Measurements from ENCODE around the gene CDH6.

Gene CDH6

DNA sequence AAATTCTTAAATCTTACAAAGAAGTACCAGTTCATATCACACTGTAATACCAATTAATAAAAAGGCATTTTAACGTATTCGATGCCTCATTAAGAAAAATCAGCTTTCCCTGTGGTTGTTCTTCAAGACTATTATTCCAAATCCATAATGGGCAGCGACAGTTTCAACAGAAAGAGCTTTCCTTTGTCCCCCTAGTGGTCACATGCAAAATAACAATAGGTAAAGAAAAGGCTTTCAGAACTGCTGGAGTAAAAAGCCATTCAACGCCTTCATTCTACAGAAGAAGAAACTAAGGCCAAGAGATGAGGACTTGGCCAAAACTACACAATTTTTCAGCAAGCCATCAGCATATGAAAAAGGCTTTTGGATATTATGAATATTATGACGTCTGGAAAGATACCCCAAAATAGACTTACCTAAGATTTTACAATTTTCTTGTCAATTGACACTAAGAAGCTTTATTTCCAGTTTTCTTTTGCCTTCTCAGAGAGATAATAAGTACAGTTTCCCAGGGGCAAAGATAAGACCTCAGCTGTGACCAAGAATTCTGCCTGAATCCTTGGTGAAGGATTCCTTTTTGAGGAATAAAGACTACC, 6.7 kb upstream of the CDH6 start:
- no peak for TF ChIP-seq POLR2A (IDR thresholded peaks at IDR 0.05; ENCODE audit: low read depth, low read length)
- FAIRE-seq: peak; percentile 82
- no peak for DNase-seq (ENCODE audit: insufficient read length, low spot score)

DNA sequence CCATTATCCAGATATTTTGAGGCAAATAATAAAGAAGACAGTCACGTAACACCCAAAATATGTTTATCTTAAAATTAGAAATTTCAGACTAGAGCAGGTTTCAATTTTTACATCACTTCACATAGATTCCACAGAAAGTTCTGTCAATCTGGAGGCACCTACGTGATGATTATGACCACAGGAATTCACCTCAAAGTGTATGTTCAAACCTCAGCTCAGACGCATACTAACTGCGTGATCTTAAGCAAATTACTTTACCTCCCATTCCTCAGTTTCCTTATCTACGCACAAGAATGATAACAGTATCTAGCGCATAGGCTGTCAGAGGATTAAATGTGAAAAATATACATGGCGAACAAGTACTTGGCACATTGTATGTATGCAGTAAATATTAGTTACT, 5.9 kb upstream of the CDH6 start:
- no peak for TF ChIP-seq POLR2A (IDR thresholded peaks at IDR 0.05; ENCODE audit: low read depth, low read length)
- DNase-seq (ENCODE audit: insufficient read length, low spot score): no peak
- FAIRE-seq: no peak

DNA sequence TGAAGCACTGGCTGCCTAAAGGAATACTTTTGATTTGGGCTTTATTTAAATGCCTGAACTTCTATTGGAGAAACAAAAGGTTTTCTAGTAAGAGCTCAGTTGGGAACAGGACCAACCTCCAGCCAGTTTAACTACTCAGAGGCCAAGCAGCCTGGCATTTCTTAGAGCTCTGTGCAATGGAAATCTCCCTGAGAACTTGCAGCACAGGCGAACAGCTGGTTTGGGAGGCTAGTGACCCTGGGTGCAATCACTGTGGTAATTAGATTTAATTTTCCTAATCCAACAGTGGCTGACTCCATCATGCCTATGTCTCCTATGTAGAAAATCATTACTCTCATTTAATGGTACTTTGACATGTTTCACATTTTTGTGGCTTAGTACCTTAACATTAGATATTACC, 1.0 kb upstream of the CDH6 start:
- TF ChIP-seq POLR2A (IDR thresholded peaks at IDR 0.05; ENCODE audit: low read depth, low read length): no peak
- FAIRE-seq (no peak), DNase-seq (ENCODE audit: insufficient read length, low spot score) (no peak)

DNA sequence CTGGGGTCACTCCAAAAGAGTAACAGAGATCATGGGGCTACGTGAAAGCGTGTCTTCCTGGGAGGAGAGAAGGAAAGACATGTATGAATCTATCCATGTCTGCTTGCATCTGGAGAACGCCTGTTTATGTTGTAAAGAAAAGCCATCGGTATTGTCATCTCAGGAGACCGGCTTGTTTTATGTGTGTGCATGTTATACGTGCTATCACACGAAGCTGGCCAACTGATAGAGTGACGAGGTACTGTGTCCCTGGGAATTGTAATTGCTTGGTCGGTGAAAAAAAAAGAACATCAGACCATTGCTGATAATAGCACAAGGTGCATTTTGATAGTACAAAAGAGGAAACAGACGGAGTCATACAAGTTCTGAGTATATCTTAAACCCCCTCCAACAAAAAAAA, 370 bp upstream of the CDH6 start:
- no peak for TF ChIP-seq POLR2A (IDR thresholded peaks at IDR 0.05; ENCODE audit: low read depth, low read length)
- FAIRE-seq: no peak

DNA sequence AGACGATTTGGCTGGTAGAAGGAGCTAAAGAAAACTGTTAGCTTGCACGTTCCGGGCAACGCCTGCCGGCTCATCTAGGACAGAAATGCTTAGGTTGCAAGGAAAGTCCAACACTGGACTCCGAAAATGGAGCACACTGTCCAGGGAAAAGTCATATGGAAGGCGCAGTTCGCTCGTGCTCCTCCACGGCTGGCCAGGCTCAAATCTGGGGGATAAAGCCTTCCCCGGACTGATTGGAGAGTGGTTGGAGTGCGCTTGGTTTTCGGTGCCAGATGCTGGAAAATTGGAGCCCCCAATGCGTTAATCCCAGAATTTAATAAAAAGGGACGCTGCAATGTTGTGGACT, 955 bp downstream of the CDH6 start:
- DNase-seq (ENCODE audit: insufficient read length, low spot score): no peak
- no peak for TF ChIP-seq POLR2A (IDR thresholded peaks at IDR 0.05; ENCODE audit: low read depth, low read length)
- no peak for FAIRE-seq

More for the DNA sequence above, 370 bp upstream of the CDH6 start:
- no peak for DNase-seq (ENCODE audit: insufficient read length, low spot score)

DNA sequence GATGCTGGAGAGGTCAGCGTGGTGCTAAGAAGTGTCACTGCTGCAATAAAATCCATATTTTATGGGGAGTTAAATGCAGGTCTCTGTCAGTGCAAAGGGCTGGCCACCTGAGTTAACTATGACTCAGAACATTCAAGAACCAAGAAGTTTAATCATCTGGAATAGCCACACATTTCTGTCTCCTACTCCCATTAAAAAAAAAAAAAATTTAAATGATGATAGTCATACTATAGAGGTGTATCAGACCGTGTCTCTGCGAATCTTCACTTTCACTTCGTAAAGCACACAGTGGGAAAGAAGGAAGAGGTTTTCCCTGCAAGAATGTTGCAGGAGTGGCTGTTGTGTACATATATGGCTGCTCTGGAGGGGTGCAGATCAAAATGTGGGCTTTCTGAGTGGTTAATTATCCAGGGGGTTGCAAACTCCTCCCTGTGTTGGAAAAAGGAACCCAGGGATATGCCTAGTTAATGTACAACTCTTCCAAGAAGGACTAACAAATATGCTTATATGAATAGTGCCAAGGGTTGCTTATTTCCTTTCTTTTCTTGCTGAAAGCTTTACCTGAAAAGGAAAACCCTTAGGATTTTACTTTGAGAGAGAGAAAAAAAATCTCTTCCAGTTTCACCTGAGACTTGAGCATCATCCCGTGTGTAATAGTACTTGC, 1.5 kb downstream of the CDH6 start:
- TF ChIP-seq POLR2A (IDR thresholded peaks at IDR 0.05; ENCODE audit: low read depth, low read length): no peak
- DNase-seq (ENCODE audit: insufficient read length, low spot score): no peak
- no peak for FAIRE-seq

DNA sequence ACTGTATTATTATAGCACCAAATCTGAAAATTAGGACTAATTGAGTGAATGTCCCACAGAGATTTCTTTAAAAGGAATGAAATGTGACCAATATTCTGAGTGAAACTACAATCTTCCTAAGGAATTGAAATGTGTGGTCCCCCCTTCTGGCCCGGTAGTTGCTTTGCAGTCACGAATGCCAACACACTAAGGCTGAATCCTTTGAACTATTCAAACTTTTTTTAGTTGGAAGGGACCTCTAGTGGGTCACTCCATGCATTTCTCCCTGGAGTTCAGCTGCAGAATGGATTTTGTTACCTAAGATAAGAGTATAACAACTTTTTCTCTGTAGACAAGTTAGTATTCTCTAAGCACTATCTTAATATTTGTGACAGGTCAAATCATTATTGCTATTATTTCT, 2.8 kb downstream of the CDH6 start:
- no peak for DNase-seq (ENCODE audit: insufficient read length, low spot score)
- TF ChIP-seq POLR2A (IDR thresholded peaks at IDR 0.05; ENCODE audit: low read depth, low read length): no peak
- no peak for FAIRE-seq

DNA sequence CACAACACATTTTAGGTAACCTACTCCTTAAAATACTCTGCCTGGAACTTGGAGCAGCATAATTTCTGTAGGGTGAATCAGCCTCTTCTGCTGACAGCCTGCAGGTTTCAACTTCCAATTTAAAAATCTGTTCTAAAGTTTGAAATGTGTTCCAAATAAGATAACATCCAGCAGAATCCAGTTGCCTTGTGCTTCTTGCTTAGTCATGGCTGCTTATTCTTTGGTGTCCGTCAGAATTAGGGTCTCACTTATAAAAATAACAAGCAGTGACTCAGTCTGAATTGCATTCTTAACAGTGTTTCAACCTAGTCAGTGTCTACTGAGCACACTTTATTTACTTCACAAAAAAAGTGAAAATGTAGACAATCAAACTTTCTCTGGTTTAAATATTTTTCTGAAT, 3.7 kb downstream of the CDH6 start:
- DNase-seq (ENCODE audit: insufficient read length, low spot score) (no peak), FAIRE-seq (no peak)
- no peak for TF ChIP-seq POLR2A (IDR thresholded peaks at IDR 0.05; ENCODE audit: low read depth, low read length)

DNA sequence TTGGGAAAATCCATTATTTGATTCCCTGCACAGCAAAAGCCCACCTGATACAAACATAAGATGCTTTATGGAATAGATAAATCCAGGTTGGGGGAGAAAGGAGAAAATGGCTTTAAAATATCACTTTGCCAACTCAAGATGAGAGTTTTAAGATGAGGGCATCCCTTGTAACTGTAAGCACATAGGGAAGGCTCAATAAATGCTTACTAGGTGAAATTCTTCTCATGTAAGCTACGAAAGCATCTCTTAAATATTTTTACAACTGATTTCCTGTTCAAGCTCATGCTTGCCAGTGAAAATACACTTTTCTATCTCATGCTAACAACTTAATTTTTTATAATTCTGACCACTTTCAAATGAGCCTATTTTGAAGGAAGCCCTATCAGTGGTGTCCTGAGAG, 11.5 kb downstream of the CDH6 start:
- no peak for FAIRE-seq

DNA sequence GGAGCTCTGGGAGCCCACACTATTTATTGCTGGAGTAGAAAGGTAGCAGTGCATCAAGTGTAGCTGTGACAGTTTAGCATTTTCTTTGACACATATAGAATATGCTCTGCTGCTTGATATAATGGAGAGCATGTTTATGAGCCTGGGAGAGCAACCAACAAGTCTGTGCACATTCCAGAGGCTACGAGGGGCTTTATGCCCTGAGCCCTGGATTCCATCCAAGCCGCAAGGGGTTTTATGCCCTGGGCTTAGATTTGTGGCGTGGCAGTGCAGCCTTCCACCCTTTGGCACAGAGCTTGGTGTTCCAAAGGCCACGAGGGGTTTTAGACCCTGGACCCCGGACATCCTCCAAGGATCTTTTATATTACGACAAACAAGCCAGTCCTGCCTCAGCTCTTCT, 14.6 kb downstream of the CDH6 start:
- no peak for DNase-seq (ENCODE audit: insufficient read length, low spot score)
- no peak for FAIRE-seq
- TF ChIP-seq POLR2A (IDR thresholded peaks at IDR 0.05; ENCODE audit: low read depth, low read length): no peak

More for the DNA sequence above, 11.5 kb downstream of the CDH6 start:
- DNase-seq (ENCODE audit: insufficient read length, low spot score): no peak
- no peak for TF ChIP-seq POLR2A (IDR thresholded peaks at IDR 0.05; ENCODE audit: low read depth, low read length)

DNA sequence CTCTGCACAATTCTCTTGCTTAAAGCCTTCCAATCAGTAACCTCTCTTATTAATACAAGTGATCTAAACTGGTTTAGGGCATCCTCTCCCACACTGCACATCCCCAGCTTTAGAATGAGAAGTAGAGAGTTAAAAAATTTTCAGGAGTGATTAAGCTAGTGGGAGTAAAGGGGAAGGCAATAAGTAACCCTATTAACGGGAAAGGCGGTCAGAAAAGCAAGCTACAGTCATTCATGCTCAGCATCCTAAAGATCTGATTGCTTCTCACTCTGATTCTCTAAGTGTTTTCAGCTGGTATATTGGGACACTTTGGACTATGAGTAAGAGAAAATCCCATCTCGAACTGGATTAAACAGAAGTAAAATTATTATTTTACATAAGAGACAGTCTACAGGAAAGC, 15.8 kb downstream of the CDH6 start:
- FAIRE-seq (no peak), DNase-seq (ENCODE audit: insufficient read length, low spot score) (no peak)
- TF ChIP-seq POLR2A (IDR thresholded peaks at IDR 0.05; ENCODE audit: low read depth, low read length): no peak

DNA sequence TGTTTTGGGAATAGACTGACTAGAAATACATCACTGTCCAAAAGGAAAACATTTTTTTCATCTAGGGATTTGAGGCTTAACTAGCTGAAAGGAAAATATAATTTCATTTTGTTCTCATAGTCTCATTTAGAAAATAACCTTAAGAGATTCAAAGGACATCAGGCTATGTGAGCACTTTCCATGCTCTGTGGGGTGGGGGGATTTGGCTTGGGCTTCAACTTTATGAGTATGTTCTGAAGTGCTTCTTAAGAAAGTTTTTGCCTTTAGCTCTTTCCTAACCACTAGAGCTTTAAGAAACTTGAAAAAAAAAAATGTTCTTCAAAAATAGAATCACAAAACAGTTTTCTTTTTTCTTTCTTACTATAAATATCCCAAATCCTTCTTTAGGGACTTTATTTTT, 17.6 kb downstream of the CDH6 start:
- TF ChIP-seq POLR2A (IDR thresholded peaks at IDR 0.05; ENCODE audit: low read depth, low read length): no peak
- DNase-seq (ENCODE audit: insufficient read length, low spot score): no peak
- no peak for FAIRE-seq

DNA sequence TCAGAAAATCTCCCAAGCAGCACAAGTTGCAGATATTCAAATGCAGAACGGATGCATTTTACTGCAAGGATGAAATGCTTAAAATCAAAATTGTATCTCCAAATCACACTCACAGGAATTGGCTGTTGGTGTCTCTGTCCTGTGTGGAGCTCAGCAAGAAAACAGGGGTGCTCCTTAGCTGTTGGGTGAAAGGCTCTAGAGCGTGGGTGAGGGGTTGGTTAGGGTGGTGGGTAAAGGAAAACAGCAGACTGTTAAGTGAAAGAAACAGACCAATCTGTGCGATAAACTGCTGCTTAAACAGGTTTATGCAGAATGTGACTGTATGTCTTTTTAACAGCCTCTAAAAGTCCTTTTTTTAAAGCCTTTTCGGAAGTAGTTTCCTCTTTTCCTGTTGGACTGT, 19.8 kb downstream of the CDH6 start:
- no peak for TF ChIP-seq POLR2A (IDR thresholded peaks at IDR 0.05; ENCODE audit: low read depth, low read length)
- DNase-seq (ENCODE audit: insufficient read length, low spot score): no peak
- no peak for FAIRE-seq

DNA sequence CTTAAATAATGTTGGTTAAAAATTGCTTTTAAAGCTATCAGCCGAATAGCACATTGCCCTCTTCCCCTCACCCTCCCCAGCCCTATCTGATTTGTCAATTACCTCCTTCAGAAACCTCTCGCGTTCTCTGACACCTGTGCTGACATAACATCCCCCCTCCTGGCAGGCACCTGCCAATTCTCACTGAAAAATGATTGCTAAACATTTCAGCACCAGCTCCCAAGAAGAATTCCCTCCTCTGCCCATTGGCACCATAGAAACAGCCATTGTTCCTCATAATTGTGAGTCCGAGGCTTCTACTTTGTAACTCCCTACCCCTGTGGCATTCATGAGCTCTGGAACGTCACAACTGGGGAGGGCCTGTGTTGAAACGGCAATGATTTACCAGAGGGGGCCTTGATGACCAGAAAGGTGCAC, 20.2 kb downstream of the CDH6 start:
- no peak for DNase-seq (ENCODE audit: insufficient read length, low spot score)
- no peak for TF ChIP-seq POLR2A (IDR thresholded peaks at IDR 0.05; ENCODE audit: low read depth, low read length)
- no peak for FAIRE-seq

DNA sequence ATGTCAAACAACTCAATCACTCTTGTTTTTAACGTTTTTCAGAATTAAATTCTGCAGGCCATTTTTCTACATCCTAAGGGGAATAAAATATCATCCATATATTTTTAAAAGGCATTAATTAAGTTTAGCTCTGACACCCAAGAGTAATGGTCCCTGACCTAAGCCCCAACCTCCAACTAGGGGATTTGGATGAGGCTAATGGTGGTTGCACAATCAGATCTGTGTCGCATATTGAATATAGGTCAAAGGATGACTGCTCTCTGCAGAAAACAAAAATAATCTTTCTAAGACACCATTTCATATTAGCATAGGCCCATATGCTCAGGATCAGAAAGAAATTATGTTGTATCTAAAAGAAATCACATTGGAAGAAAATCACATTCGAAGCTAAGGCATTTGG, 20.7 kb downstream of the CDH6 start:
- no peak for FAIRE-seq
- TF ChIP-seq POLR2A (IDR thresholded peaks at IDR 0.05; ENCODE audit: low read depth, low read length): no peak
- no peak for DNase-seq (ENCODE audit: insufficient read length, low spot score)

DNA sequence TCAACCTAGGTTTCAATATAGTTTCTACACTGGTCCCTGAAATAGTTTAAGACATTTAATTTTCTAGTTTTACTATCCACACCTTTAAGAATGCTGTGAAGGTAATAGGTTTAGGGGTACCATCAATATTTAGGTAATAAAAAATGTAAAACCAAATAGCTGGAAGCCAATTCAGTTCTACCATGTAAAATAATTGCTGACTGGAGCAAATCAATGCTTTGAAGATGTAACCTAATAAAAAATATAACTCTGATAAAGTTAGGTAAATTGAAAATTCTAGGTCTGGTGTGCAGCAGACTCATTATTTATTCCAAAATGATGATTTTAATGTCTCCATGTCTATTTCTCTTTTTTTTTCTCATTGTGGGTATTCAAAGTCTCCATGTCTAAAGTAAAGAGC, 21.8 kb downstream of the CDH6 start:
- no peak for TF ChIP-seq POLR2A (IDR thresholded peaks at IDR 0.05; ENCODE audit: low read depth, low read length)
- DNase-seq (ENCODE audit: insufficient read length, low spot score) (no peak), FAIRE-seq (no peak)

Data from H54 (cell line).